AG08396 (cell line): ENCODE results near the gene GPSM1.

Experiments used
- DNase-seq: peaks from one replicate; pipeline ENCODE4 v3.0.0; 2012; ENCODE audit warnings: low spot score, mixed read lengths

GPSM1 gene

GRCh38 chr9:136290508-136291000 lies 36.8 kb upstream of the GPSM1 start:
- DNase-seq = no peak

DNA sequence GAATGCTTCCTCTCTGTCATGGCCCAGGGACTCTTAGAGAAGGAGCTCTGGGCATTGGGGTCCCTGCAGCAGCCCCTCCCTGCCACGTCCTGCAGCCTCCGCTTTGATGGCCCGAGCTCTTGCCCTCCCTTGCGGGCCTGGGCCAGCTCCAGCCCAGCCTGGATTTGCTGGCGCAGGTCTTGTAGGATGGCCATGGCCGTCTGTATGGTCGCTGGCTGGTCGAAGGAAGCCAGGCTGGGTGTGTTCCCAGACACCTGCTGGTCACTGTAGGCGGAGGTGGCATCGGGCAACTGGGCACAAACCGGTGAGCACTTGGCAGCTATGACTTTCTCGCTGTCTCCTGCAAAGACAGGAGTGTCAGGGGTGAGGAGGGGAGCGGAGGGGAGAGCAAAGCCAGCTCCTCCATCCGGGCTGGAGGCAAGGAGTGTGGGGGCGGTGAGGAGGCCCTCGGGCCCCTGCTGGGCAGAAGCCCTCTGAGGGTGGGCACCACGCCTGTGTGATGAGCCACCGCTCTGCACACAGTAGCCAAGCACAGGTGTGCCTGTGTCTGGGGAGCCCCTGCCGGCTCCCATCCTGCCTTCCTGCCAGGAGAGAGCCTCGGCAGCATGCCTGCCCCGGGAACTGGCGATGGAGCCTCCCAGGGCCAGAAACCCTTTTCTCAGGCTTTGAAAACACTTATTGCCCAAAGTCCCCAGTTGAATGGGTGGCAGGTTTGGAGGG lies 35.9 kb upstream of the GPSM1 start:
- no peak for DNase-seq

- DNase-seq = no peak
Observed at GRCh38 chr9:136292026-136292538, 35.3 kb upstream of the GPSM1 start.

DNA sequence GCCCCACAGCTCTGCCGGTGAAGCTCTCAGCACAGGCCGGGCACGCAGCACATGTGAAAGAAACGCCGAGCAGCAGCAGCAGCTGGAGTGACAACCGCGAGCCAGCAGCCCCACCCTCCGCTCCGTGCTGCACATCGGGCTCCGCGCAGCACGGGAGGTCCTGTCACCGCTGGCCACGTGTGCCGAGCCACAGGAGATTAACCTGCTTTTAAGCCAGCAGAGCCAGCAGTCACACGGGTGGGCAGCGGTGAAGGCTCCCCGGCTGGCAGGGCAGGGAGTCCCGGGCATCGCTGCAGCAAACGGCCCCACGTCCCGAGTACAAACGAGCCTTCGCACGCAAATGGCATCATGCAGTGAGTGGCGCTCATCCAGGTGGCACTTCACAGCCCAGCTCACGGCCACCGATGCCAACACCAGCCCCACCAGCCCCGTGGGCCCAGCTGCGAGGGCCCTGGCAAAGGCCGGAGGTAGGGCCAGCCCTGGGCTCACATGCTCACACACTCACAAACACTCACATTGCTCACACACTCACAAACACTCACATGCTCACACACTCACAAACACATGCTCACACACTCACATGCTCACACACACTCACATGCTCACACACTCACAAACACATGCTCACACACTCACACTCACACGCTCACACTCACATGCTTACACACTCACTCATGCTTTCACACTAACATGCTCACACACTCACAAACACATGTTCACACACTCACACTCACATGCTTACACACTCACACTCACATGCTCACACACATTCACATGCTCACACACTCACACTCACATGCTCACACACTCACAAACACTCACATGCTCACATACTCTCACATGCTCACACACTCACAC lies 34.5 kb upstream of the GPSM1 start:
- DNase-seq = no peak

- DNase-seq = no peak
Observed at GRCh38 chr9:136293476-136294077, 33.8 kb upstream of the GPSM1 start.

DNA sequence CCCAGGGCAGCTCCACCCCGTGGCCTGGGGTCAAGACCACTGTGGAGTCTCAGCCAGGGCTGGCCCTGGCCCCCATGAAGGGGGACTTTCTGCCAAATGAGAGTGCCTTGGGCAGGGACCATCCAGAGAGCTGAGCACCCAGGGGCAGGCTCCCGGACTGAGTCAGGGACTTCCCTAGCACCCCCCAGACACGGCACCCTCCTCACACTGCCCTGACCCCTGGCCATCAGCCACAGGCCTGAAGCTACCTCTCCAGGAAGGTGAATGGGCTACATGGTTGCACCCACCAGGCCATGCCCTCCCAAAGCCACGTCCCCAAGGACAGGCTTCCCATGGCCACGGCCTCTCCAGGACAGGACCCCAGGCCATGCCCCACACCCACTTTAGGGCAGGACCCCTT lies 32.9 kb upstream of the GPSM1 start:
- DNase-seq = no peak

DNA sequence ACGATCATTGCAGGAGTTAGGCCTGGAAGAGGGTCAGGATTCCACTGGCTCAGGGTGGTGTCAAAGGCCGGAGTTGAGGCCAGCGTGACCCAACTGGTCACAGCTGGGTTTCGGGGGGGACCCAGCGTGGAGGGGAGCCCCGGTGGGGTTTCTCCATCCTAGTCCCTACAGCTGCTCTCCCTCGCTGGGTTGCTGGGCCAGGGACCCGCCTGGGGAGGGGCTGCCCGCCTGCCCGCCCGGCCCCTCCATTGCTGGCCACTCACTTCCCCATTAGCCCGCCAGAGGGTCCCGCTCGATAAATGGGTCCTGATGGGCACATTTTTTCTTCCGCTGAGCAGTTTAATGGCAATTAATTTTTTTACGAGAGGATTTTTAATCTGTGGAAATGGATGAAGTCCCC lies 32.3 kb upstream of the GPSM1 start:
- no peak for DNase-seq

DNA sequence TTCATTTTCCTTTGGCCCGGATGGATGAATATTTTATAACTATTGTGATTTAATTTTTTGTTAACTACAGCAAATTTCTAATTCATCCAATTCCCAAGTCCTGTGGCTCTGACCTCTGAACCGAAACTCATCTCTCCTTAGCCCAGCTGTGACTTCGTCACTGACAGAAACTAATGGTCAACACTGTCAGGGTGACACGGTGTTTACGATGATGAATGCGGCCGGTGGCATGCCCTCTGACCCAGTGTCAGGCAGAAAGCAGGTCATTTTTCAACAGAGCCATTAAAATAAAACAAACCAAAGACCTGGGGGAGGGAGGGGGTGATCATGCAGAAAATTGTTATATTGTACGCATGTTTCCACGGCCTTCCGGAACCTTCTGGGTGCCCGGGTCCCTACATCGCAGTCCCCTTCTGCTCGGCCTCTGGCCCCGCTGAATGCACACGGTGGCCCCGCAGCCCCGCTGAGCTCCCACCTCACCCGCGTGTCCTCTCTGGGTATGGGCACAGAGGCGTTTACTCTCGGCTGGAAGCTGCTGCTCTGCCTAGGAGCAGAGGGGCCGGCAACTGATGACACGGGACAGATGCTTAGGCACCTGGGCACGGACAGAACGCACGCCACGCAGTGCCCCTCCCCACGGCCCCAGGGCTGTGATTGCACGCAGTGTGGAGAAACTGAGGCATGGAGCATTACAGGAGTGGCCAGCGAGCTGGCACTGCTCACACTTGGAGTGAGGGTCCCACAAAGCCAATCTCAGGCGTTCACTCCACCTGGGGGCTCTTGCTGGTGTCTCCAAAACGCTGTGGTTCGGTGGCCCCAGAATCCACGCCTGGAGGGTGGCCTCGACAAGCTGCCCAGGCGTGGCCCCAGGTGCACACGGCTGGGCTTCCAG lies 31.6 kb upstream of the GPSM1 start:
- no peak for DNase-seq

- no peak for DNase-seq
Observed at GRCh38 chr9:136296434-136297015, 30.8 kb upstream of the GPSM1 start.

DNA sequence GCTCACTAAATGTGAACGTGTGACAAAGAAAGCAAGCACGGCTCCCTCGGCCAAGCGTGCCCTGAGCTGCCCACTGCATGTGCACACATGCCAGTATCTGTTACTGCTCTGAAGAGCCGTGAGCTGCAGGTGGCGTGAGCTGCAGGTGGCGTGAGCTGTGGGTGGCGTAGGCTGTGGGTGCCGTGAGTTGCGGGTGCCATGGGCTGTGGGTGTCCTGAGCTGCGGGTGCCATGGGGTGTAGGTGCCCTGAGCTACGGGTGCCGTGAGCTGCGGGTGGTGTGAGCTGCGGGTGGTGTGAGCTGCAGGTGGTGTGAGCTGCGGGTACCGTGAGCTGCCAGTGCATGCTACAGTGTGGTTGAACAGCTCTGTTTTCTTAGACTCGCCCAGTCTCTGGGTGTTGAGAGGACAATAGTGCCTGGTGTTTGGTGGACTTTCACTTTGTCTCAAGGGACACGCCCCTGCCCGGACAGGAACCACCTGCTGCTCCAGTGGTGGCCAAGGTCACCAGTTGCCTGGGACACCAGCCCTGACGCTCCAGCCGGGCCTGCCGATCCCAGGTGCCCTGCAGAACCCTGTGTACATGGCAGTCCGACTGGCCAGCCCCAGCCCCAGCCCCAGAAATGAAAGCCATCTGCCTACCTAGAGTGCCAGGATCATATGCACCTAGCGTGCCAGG lies 30.2 kb upstream of the GPSM1 start:
- DNase-seq = no peak

DNA sequence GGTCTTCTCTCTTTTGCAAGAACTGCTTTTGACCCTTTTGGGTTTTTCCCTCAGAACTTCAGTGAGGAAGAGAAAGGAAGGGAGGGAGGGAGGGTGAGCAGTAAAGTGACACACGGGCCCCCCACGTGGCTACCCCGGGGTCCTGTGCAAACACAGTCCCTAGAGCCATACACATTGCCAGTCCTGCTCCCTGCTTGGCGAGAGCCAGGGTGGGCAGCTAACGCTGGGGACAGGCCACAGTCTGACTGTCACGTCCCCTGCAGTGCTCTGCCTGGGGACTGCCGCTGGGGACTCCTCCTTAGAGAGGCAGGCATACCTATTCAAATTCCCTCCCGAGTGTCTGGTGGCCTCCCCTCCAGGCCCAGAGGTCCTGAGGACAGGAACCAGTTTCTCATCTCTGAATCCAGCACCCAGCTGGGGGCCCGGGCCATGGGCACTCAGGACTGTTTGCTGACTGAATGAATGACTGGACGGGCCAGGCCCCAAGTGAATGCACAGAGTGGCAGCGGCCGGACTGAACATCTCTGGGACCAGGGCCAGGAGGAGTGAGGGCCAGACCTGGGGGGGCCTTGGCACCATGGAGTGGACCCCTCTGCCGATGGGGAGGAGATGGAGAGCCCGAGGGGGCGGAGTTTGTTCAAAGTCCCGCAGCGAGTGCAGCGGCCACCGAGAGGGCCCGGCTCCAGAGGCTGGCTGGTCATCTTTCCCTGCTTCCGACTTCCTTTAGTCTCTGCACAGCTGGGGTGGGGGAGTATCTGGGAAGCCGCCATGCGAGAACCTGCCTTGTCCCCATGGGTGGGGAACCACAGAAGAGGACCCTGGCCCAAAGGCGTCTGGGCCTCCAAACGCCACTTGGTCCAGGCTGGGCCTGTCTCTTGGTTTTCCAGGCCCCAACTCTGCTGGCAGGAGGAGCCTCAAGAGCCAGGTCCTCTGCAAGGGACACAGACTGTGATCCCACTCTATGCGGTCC lies 29.3 kb upstream of the GPSM1 start:
- no peak for DNase-seq

DNA sequence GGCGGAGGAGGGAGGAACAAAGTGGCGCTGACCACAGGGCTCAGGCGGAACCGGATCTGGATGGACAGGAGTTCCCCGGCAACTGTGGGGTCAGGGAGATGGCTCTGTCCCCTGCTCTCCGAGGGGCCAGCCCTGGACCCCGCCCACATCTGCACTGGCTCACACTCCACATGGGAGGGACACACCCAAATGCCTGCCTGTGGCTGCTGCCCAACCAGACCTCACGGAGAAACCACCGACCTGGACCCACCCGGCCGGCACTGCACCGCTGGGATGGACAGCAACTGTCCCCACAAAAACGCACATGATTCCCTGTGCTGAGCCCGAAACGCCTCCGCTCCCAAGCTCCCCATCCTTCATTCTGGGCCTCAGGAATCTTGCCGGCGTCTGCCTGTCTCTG lies 28.2 kb upstream of the GPSM1 start:
- DNase-seq = no peak

GRCh38 chr9:136299541-136299940 lies 27.8 kb upstream of the GPSM1 start:
- DNase-seq = no peak

- DNase-seq = no peak
Observed at GRCh38 chr9:136300016-136300545, 27.3 kb upstream of the GPSM1 start.

DNA sequence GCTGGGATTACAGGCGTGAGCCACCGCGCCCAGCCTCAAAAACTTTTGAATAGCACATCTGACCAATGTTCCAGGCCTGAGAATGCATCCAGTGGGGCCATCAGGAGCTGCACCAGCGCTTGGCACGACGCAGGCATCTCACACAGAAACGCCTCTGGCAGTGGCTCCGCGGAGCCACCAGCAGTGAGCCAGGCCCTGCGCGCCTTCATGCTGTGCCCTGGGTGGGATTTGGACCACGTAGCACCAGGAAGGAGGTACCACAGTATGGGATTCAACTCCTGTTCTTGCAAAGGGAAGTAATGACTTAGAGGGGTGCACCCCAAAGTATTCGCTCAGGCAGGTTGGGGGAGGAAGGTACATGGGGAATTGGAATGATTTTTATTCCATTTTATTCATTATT lies 26.5 kb upstream of the GPSM1 start:
- no peak for DNase-seq

DNA sequence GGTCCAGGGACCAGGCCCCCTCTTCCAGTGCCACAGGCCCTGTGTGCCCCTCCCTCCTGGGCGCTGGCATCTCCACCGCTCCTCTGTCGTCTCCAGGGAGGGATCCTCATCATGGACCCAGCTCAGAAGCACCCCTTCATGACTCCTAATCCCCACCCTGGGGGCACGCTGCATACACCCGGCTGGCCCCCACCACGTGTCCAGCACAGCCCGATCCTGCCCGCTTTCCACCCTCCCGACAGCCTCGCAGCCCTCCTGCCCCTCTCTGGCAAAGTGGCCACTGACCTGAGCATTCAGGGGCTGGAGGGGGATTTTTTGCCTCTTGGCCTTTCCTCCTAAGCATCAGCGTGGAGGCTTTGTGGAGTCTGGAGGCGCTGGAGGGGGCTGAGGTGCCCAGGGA lies 24.8 kb upstream of the GPSM1 start:
- DNase-seq = no peak

DNA sequence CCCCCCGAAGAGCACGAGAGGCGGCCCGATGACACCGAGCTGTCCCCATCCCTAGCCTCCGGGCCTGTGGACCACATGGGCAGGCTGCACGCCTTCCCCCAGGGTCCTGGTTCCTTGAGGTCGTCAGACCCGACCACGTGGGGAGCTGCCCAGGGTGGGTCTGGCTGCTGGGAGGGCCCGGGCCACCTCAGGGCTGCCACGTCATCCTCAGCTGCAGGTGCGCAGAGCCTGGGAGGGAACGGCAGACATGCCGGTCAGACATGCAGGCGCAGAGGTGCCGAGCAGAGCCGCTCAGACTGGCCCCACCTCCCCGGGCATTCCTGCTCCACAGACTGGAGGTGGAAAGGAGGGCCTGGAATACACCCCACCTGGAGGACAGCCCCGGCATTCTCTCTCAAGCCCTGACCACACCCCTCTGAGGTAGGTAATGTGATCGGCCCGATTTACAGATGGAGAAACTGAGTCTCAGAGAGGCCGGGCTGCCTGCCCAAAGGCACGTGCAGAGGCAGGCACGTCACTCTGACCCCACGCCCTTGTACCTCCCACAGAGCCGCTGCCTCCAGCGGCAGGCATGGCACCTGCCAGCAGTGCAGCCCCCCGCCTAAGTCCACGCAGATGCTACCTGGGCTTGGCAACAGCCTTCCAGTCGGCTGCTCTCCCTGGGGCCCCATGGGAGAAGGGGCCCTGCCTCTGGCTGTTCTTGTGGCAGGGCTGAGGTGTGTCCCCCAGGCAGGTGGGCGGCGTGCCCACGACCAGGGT lies 24.1 kb upstream of the GPSM1 start:
- no peak for DNase-seq

DNA sequence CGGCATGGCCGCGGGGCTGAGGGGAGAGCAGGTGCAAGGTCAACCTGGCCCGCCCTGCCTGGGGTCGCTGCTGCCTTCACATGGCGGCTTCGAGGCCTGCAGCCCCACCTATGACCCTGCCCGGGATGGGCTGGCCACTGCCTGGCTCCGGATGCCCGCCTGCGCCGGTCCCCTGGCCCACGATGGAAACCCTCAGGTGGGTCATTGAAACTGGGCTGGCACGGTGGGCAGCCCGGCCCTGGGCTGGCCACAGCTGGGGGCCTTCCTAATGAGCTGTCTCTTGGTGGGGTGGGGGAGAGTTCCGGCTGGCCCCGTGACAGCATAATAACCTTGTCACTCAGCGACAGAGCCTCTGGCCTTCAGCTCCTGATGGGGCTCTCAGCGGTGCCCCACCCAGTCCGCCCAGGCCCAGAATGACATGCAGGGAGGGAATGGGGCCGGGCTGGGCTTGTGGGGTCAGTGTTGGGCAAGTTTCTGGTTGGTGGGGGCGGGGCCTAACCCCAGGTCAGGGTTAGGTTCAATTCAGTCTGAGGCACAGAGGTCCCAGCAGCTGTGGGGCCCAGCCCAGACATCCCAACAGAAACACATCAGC lies 23.4 kb upstream of the GPSM1 start, which contains the start of gene CCDC187:
CCDC187 (minus strand) TSS at position 270 of the 592 bp plus-strand sequence; CDS start at position 6, 264 bp downstream.
- DNase-seq = no peak
